Right atrium auricular region (tissue), 2 donors: ENCODE measurements around the gene GOLGA2. TPM values are rescaled to one million over a fixed set of nuclear protein-coding genes. Genes with fewer than 3 reads are reported as not detected.
A peak's percentile ranks its signal among the peaks of the same experiment; 100 is the strongest.

Experiments
- DNase-seq: peaks from one replicate; pipeline ENCODE4 v3.0.0-alpha.2; 2019; ENCODE audit warnings: low spot score
- H3K27ac ChIP-seq, 2 donors: fragments of 200-600 bp; sonication (generic); 1 replicate in 1 of 2; 2 replicates in 1 of 2; pipeline ENCODE4 v1.5.1; 2016 to 2019
- H3K27me3 ChIP-seq, 2 donors: fragments of 200-600 bp; sonication (generic); one replicate each; pipeline versions ENCODE4 v1.5.1 to v1.6.0; 2017 to 2019
- H3K36me3 ChIP-seq: fragments of 200-600 bp; sonication (generic); one replicate; pipeline ENCODE4 v1.5.1; 2016
- H3K4me1 ChIP-seq, 2 donors: fragments of 200-600 bp; sonication (generic); one replicate each; pipeline versions ENCODE4 v1.5.1 to v1.6.0; 2017 to 2019
- H3K4me3 ChIP-seq, 2 donors: fragments of 200-600 bp; sonication (generic); 1 replicate in 1 of 2; 2 replicates in 1 of 2; pipeline ENCODE4 v1.5.1; 2017 to 2019; ENCODE audit warnings: mild to moderate bottlenecking in 1 of 2, moderate library complexity in 1 of 2
- H3K9me3 ChIP-seq, 2 donors: fragments of 200-600 bp; sonication (generic); one replicate each; pipeline ENCODE4 v1.5.1; 2019
- CTCF ChIP-seq, 2 donors: fragments of 200-600 bp; sonication (generic); IDR thresholded peaks; one replicate each; pipeline ENCODE4 v1.5.1; 2019; ENCODE audit warnings: antibody characterized with exemption in 2 of 2
- total RNA-seq, 2 donors: library from RNA; depleted of rRNA; stranded (reverse); fragments of >200 nt; gene quantifications; one replicate each; pipeline ENCODE4 v1.1.0, GENCODE V29; 2016

The GOLGA2 gene
- total RNA-seq, 2 donors from 2014 or later = 83.3 to 91.6 TPM

- Histone ChIP-seq H3K27me3 (no peaks in the 10 kb centered on the region), H3K4me3 (no peak overlapping the region), H3K9me3 (no peaks in the 10 kb centered on the region), H3K36me3 (no peaks in the 10 kb centered on the region), H3K4me1 (peaks cover 0 to 40% of the 10 kb centered on the region in 2 donors), H3K27ac (peak overlapping the region; percentile 69)
- TF ChIP-seq CTCF (IDR thresholded peaks at IDR 0.05) = no peak
- DNase-seq = no peak
Observed at GRCh38 chr9:128214571-128215490, 61.0 kb downstream of the GOLGA2 start.

- H3K9me3 ChIP-seq = no peaks in the 10 kb centered on the region
- peaks cover 0 to 36% of the 10 kb centered on the region in 2 donors for H3K4me1 ChIP-seq
- no peak overlapping the region for H3K4me3 ChIP-seq
- peak overlapping the region in 1 of 2 donors; percentile 69 for H3K27ac ChIP-seq
- no peak for TF ChIP-seq CTCF (IDR thresholded peaks at IDR 0.05)
- DNase-seq = no peak
- H3K27me3 ChIP-seq = no peaks in the 10 kb centered on the region
- H3K36me3 ChIP-seq = no peaks in the 10 kb centered on the region
Observed at GRCh38 chr9:128213746-128214497, 61.9 kb downstream of the GOLGA2 start.

GRCh38 chr9:128211981-128212281 lies 63.9 kb downstream of the GOLGA2 start:
- Histone ChIP-seq H3K4me1 (peaks cover 0 to 23% of the 10 kb centered on the region in 2 donors), H3K36me3 (no peaks in the 10 kb centered on the region), H3K9me3 (no peaks in the 10 kb centered on the region), H3K27me3 (no peaks in the 10 kb centered on the region), H3K4me3 (no peak overlapping the region), H3K27ac (no peak overlapping the region)
- no peak for DNase-seq
- TF ChIP-seq CTCF (IDR thresholded peaks at IDR 0.05) = no peak

- Histone ChIP-seq H3K4me1 (peaks cover 0 to 17% of the 10 kb centered on the region in 2 donors), H3K4me3 (no peak overlapping the region), H3K27me3 (no peaks in the 10 kb centered on the region), H3K9me3 (no peaks in the 10 kb centered on the region), H3K27ac (no peak overlapping the region), H3K36me3 (no peaks in the 10 kb centered on the region)
- no peak for TF ChIP-seq CTCF (IDR thresholded peaks at IDR 0.05)
- DNase-seq = no peak
Observed at GRCh38 chr9:128211186-128211980, 64.4 kb downstream of the GOLGA2 start.

- H3K27ac ChIP-seq = no peak overlapping the region
- H3K27me3 ChIP-seq = no peaks in the 10 kb centered on the region
- no peak overlapping the region for H3K4me3 ChIP-seq
- no peak for TF ChIP-seq CTCF (IDR thresholded peaks at IDR 0.05)
- no peaks in the 10 kb centered on the region for H3K36me3 ChIP-seq
- H3K4me1 ChIP-seq = peaks cover 0 to 5% of the 10 kb centered on the region in 2 donors
- no peaks in the 10 kb centered on the region for H3K9me3 ChIP-seq
- no peak for DNase-seq
Observed at GRCh38 chr9:128208946-128209669, 66.7 kb downstream of the GOLGA2 start.
